ENCODE measurements around the gene SPEF2. TPM values are rescaled to one million over a fixed set of nuclear protein-coding genes. Genes with fewer than 3 reads are reported as not detected.

The SPEF2 gene
- total and polyA plus RNA-seq, 2 of the 13 experiments (the other 11 are each of a cell fraction or from before 2014, with no cell fraction given): 1.5 to 2.3 TPM

DNA sequence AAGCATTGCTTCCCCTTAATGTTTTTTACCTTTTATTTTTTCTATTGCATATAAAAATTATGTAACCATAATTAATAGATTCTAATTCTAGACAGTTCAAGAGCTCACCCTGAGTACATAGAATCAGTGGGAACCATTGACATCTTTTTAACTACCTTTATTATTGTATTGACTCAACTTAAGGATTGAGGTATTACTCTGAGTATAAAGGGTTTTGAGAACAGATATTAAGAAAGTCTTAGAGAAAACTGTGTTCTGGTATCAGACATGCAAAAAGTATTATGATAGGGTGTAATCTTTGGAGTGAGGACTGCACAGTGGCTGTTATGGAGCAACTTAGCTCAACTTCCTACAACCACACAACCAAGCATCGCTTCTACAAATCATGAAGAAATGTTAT lies 8.9 kb downstream of the SPEF2 start:
- Histone ChIP-seq H2AFZ (ENCODE audit: low read length) (no peak overlapping the region), H3K79me2 (ENCODE audit: insufficient read depth, low read length) (no peaks in the 10 kb centered on the region), H3K36me3 (replicated peaks in 1 of 2; ENCODE audit: control insufficient read depth in 1 of 2, insufficient read depth in 2 of 2, low read length in 2 of 2) (no peaks in the 10 kb centered on the region), H4K20me1 (ENCODE audit: insufficient read depth, low read length) (no peaks in the 10 kb centered on the region), H3K4me3 (replicated peaks in 1 of 3; ENCODE audit: insufficient read depth in 1 of 3, low read depth in 2 of 3, low read length in 3 of 3) (no peak overlapping the region), H3K27me3 (ENCODE audit: control insufficient read depth in 1 of 2, insufficient read depth in 2 of 2, low read length in 2 of 2) (no peaks in the 10 kb centered on the region), H3K27ac (ENCODE audit: extremely low read length, insufficient read depth, low read length) (no peak overlapping the region), H3K4me1 (ENCODE audit: insufficient read depth, low read length) (no peaks in the 10 kb centered on the region), H3K9me3 (ENCODE audit: low read length) (no peaks in the 10 kb centered on the region), H3K9ac (ENCODE audit: insufficient read depth, low read depth, low read length) (no peak overlapping the region), H3K4me2 (ENCODE audit: low read depth, low read length) (no peak overlapping the region)
- ATAC-seq (no peak), FAIRE-seq (no peak), DNase-seq (ENCODE audit: low spot score) (no peak)
- ChIA-PET CTCF (ENCODE audit: low intra/inter-chr PET ratio, low total read pairs) (no interaction called here), POLR2A (no interaction called here)
- intact Hi-C loops (cut with micrococcal nuclease; ENCODE audit: unreplicated experiment): no loop called here
- in situ Hi-C loops (cut with HindIII; ENCODE audit: extremely low pct_ligation_motif_present, low pct_unique_long_range_greater_than_20kb): no loop called here
- 100% methylated on average over 1 of the region's 1 CpG for WGBS (ENCODE audit: low lambda C conversion rate)
- no peak for TF ChIP-seq ZNF18 (CRISPR knock-in tag; IDR thresholded peaks at IDR 0.05; ENCODE audit: insufficient replicate concordance)
- no peak for TF ChIP-seq DMTF1 (CRISPR knock-in tag; IDR thresholded peaks at IDR 0.05)
- TF ChIP-seq, protein P1, sequence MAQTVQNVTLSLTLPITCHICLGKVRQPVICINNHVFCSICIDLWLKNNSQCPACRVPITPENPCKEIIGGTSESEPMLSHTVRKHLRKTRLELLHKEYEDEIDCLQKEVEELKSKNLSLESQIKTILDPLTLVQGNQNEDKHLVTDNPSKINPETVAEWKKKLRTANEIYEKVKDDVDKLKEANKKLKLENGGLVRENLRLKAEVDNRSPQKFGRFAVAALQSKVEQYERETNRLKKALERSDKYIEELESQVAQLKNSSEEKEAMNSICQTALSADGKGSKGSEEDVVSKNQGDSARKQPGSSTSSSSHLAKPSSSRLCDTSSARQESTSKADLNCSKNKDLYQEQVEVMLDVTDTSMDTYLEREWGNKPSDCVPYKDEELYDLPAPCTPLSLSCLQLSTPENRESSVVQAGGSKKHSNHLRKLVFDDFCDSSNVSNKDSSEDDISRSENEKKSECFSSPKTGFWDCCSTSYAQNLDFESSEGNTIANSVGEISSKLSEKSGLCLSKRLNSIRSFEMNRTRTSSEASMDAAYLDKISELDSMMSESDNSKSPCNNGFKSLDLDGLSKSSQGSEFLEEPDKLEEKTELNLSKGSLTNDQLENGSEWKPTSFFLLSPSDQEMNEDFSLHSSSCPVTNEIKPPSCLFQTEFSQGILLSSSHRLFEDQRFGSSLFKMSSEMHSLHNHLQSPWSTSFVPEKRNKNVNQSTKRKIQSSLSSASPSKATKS (CRISPR knock-in tag; IDR thresholded peaks at IDR 0.05): no peak
- no peak for TF ChIP-seq ELF4 (CRISPR knock-in tag; IDR thresholded peaks at IDR 0.05; ENCODE audit: borderline replicate concordance)
- BruUV-seq (replicated peaks): no TSS peak
